ENCODE measurements around the gene TPRG1L.

The TPRG1L gene

DNA sequence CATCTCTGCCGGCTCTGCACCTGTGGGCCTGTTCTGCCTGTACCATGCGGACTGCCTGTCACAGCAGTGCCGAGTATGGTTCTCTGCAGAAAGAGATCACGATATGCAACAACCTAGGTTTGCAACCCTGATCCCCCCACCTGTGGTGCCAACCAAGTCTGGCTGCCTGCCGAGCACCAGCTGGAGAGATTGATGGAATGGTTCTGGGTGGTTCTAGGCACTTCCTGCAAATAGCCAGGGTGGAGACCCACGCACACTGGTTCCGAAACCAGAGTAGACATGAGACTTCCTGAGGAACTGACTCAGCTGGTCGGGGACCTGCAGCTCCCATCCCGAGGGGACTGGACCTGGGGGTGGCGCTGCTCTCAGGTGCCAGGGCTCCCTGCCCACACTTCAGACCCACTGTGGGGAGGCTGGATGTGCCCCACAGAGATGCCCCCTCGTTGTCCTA lies 5.4 kb downstream of the TPRG1L start:
- DNase-seq, result no peak

DNA sequence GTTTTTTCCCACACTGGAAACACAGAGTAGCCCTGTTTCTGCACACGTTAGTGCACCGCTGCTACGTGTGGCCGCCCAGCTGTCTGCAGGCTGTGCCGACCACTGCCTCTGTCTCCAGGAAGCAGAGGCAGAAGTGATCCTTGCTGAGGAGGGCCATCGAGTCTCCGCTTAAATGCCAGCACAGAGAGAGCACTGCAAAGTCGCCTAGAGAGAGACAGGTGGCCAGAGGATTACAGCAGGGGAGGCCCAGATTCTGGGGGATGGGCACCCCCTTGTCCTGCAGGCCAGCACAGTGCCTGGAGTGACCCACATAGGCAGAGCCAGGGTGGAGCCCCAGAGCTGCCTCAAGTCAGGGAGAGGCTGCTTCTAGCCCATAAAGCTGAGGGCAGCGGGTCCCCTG lies 6.1 kb downstream of the TPRG1L start:
- DNase-seq, result no peak

DNA sequence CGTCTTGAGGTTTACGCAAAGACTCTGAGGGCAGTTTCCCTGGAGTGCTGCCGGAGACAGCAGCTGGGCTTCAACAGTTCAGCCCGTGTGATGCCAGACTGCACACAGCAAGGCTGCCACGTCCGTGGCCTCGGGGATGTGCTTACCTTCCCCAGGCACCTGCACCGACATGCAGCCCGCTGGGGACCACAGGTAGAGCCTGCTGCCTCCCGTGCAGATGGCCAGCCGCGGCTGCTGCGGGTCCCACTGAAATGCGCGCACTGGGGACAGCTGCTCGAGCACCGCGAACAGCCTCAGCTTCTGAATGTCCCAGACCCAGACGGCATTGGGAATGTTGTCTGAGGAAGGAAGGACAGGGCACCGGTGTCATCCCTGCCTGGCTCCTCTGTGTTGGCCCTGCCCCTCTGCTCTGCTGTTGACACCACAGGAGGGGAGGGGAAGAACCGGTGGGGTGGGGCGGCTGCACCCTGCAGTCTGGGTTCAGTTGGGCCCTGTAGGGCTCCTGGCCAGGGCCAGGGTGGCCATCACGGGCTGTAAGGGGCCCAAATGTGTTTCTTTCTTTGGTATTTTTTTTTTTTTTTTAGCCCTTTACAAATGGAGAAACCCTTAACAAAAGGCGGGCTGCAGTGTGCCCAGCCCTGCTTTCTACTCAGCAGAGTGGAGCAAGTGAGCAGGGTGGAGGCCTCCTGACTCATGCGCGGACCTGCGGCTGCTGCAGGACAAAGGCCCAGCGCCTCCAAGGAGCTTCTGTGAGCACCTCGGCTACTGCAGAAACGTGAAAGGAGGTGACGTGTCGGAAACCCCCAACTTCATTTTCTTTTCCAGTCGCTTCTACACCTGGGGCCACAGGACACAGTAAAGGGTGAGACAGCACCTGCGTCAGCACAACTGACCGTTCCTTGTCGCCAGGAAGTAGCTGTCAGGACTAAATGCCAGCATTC lies 6.8 kb downstream of the TPRG1L start:
- DNase-seq, result no peak

DNA sequence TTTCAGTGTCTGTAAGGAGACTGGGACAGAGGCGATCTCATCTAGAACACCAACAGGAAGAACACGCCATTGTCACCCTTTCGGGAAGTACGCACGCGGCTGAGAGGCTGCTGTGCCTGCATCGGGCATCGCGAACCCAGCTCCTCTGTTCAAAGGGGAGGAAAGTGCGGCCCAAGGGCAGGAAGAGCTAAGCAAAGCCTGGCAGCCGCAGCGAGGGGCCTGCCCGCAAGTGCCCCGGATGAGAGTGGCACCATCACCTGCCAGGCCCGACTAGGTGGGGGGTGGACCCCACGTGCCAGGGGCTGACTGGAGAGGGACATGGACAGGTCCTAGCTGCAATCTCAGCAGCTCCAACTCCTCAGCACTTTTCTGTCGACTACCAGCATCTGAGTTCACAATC lies 7.5 kb downstream of the TPRG1L start:
- no peak for DNase-seq

DNA sequence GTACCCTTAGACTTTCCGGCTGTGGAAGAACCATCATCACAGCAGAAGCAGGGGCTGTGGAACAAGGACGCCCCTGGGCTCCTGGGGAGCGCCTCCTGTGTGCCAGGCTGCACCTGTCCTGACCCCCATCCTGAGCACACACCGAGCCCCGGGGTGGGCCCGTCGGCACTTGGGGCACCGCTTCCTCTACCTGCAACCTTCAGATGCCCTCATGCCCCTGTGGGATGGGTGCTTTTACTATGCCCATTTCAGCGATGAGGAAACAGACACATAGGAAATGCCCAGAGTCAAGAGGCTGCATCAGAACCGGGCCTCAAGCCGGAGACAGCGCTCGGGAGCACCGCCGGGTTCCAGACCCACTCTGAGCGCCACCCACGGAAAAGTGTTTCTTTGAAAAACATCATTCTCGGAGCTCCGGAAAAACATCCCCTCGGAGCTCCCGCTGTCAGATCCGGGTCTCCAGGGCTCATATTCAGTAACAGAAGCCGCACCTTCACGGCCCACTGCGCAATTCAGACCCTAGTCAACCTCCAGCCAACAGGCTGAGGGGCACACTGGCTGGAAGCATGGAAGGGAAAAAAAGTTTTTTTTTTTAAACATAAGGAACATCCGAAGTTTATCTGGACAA lies 8.0 kb downstream of the TPRG1L start:
- DNase-seq, result no peak

DNA sequence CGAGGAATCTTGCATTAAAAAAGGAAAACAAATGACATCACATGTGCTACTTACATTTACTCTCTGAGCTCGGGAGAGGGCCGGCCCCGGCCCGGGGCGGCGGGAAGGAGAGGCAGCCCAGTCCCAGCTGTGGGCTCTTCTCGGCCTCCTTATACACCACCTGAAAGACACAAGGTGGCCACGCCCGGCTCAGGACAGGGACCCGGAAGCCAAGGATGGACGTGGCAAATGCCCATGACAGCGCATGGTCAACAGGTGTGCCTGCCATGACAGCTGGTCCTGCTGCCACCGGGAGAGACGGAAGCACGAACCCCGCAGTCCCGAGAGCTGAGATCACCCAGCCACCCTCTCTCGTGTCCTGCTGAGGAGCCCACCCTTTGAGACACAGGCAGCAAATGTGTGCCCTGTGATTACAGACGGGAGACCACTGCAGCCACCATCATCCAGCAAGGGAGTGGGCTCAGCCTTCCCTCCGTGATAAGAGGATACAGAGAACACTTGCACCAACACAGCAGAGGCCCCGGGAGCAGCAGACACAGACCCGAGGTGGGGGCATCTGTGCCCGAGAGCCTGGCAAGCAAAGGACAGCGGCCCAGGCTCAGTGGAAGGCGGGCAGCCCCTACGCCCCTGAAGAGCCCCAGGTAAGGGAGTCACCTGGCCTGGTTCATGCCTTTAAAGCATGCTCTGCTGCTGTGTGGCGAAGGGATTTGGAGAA lies 8.7 kb downstream of the TPRG1L start:
- no peak for DNase-seq

DNA sequence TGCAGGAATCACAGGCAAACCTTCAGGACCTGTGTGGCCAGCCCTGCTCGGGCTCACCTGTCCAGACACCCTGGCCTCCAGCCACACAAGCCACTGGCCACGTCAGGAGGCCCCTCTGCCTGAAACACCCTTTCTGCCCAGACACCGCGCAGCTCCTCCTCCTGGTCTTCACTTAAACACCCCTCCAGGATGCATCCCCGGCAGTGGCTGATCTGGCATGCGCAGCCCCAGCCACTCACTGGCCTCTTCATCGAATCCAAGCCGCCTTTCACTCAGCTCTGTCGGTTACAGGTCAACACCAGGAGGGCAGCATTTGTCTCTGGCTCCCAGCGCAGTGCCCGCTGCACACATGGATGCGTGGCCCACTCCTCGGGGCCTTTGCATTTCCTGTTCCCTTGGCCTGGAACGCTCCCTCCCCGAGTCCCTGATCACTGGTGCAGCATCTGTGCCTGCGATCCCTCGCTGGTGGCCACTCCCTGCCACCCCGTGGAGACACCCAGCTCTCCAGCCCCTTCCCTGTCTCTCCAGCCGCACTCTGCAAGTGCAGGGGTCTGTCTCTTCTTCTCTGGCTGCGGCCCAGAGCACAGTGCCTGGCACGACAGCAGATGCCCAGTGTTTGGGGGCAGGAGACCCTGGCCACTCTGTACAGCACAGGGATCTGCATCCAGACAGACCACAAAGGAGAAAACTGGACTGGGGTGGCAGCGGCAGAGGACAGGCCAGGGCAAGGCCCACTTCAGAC lies 9.4 kb downstream of the TPRG1L start:
- DNase-seq, result no peak

DNA sequence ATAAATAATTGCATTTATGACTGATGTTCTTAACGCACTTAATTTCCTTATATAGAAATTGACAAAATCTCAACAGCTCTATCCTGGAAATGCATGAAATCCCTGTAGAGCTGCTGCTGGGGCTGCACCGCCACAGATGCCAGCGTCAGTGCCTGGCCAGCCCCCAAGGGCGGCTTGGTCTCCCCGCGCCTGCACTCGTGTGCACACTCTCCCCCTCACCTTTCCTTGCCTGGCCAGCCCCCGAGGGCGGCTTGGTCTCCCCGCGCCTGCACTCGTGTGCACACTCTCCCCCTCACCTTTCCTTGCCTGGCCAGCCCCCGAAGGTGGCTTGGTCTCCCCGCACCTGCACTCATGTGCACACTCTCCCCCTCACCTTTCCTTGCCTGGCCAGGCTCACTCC lies 11.3 kb downstream of the TPRG1L start:
- no peak for DNase-seq

DNA sequence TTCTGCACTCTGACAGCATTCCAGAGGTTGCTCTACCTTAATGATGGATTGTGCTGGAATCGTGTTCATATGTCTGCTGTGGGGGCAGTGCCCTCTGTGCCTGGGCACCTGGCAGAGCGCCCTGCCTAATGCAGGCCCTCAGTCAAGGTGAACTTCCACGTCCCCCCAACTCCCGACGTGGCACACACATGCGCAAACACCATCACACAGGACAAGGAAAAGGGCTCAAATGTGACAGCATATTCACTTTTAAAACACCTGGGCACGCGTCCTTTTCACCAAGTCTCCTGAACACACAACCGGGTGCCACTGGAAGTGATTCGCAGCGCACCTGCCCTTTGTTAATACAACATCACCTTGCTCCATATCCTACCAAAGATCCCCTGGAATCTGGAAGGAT lies 11.7 kb downstream of the TPRG1L start:
- DNase-seq, result no peak

DNA sequence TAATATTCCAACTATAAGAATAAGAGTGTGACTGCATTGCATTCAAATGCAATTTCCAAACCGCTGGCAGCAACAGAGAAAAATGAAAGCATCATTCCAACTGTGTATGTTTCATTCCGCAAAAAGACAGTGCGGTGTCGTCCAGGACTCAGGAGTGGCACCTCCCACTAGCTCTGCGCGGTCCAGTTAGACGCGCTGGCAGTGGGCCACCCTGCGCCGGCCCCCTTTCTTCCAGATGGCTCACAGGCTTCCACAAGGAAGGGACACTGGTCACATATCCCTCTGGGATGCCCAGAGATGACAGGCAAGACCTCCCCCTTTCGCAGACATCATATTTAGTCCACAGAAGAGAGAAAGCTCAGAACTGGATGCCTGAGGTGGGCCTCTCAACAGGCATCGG lies 13.2 kb downstream of the TPRG1L start:
- no peak for DNase-seq

DNA sequence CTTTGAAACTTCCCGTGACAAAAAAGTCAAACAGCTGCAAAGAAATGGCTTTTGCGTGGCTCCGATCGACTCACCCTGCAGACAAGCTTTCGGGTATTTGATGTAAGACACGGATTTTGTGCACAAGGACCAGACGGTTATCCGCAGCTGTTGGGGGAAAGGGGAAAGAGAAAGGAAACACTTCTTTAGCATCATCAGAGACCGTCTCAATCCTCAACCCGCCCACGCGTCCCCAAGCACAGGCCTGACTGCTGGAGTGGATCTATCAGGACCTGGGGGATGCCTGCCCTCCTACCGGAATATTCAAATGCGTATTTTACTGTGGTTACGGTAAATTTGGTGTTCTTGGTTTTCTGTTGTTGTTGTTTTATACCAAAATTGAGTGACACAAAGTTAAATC lies 13.9 kb downstream of the TPRG1L start:
- DNase-seq, result no peak

DNA sequence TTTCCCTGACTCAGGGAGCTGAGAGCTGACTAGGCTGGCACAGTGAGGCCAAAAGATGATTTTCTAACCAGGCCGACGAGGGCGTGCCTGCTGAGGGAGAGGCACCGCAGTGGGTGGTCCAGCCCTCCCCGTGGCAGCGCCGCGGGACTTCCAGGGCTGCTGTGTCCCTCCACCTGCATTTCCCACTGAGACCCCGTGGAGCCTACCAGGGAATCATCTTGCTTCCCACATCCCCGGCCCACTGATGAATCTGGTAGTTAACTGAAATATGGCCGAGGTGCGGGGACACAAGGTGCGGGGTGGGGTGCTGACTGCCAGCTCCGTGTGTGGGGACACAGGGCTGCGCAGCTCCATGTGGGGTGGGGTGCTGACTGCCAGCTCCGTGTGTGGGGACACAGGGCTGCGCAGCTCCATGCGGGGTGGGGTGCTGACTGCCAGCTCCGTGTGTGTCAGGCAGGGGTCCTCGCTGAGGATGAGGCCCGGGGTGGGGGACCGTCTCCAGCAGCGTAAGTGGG lies 14.6 kb downstream of the TPRG1L start:
- no peak for DNase-seq

DNA sequence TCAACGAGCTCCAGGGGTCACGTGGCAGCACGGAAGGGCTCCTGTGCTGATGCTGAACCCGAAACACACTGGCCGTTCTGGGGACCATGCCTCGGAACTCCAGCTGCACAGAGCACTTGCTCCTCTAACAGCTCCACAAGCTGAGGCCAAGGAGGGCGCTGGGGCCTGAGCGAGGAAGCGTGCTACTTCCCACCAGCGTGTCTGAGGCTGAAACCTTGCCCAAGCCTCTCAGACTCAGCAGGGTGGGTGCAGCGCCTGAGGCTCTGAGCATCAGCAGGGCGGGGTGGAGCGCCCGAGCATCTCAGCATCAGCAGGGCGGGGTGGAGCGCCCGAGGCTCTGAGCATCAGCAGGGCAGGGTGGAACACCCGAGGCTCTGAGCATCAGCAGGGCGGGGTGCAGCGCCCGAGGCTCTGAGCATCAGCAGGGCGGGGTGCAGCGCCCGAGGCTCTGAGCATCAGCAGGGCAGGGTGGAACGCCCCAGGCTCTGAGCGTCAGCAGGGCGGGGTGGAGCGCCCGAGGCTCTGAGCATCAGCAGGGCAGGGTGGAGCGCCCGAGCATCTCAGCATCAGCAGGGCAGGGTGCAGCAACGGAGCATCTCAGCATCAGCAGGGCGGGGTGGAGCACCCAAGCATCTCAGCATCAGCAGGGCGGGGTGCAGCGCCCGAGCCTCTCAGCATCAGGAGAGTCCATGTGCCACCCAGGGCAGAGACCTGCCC lies 15.5 kb downstream of the TPRG1L start:
- DNase-seq, result no peak

DNA sequence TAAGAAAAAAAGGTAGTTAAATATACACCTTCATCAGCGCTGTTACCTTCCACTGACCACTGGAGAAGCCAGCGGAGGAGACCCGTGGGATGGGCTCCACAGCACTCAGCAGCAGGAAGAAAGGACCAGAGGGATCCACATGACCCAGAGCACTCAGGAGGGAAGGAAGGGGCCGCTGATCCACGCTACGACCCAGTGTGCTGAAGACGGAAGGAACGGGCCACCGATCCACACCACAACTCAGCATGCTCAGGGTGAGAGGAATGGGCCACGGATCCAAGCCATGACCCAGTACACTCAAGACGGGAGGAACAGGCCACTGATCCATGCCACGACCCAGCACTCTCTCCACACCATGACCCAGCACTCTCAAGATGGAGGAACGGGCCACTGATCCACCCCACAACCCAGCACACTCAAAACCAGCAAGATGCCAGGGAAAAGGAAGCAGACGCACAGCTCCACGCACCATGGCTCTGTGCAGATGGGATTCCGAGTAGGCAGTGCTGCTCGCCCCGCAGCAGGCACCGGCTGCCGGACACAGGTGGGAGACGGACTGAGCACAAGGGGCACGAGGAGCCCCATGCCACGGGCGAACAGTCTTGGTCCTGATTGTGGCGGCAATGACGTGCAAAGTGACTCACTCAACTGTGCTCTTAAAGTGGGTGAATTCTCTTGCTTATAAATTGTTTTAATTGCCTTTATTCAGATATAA lies 16.4 kb downstream of the TPRG1L start:
- no peak for DNase-seq

DNA sequence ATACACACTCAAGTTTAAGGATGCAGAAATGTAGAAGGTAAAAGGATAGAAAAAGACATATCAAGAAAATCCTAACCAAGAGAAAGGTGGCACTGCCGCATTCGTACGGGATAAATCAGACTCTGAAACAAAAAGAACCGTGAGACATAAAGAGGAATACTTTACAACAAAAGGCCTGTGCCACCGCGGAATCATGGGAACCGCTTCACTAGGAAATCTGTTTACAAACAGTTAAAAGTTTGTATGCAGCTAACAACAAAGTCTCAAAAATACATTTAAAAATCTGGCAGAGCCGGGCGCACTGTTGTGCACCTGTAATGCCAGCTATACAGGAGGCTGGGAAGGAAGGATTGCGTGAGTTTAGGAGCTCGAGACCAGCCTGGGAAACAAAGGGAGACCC lies 17.0 kb downstream of the TPRG1L start:
- DNase-seq, result no peak

DNA sequence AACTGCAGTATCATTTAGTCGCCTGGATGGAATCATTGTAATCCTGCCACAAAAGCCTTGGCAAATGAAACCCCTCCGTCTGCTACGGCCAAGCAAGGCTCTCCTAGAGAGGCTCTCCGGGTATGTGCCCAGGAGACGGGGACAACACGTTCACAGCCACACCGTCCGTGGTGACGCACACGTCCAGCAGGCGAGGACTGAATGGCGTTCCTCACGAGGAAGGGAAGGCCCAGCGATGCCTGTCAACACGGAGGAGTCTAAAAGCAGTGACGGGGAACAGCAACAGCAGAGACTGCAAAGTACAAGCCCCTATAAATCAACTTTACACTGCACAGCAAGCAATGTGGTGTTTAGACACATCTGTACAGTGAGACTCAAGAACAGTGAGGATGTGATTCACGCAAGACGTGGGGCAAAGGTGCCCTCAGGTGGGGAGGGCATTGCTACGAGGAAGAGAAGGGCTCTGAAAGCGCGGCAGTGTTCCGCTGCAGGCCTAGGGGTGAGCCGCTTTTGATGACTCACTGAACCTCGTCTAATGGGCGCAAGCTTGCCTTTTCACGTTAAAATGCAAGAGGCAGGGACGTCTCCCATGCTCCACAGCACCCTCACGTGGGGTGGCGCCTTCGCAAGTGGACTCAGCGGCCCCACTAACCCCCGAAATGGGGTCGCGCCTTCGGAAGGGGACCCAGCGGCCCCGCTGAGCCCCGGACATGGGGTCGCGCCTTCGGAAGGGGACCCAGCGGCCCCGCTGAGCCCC lies 18.3 kb downstream of the TPRG1L start:
- DNase-seq, result no peak

DNA sequence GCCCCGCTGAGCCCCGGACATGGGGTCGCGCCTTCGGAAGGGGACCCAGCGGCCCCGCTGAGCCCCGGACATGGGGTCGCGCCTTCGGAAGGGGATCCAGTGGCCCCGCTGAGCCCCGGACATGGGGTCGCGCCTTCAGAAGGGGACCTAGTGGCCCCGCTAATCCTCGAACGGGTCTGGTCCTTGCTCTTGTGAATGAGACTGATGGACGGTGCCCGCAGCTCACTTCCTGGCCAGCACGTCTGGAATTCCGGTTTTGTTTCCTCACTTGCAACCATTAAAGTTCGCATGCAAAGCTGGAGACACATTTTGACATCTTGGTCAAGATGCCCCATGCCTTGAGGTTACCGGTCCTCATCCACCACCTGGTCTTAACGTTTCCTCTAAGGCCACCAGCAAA lies 19.5 kb downstream of the TPRG1L start:
- no peak for DNase-seq

DNA sequence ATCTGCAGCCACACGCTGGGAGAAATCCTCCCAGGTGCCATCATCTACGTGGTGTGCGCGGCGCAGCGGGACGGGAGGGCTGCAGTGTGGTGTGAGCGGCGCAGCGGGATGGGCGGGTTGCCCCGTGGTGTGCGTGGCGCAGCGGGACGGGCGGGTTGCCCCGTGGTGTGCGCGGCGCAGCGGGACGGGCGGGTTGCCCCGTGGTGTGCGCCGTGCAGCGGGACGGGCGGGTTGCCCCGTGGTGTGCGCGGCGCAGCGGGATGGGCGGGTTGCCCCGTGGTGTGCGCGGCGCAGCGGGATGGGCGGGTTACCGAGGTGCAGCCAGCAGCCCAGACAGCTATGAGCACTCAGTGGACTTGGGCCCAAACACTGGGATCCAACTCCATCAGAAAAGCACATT lies 20.4 kb downstream of the TPRG1L start:
- no peak for DNase-seq

DNA sequence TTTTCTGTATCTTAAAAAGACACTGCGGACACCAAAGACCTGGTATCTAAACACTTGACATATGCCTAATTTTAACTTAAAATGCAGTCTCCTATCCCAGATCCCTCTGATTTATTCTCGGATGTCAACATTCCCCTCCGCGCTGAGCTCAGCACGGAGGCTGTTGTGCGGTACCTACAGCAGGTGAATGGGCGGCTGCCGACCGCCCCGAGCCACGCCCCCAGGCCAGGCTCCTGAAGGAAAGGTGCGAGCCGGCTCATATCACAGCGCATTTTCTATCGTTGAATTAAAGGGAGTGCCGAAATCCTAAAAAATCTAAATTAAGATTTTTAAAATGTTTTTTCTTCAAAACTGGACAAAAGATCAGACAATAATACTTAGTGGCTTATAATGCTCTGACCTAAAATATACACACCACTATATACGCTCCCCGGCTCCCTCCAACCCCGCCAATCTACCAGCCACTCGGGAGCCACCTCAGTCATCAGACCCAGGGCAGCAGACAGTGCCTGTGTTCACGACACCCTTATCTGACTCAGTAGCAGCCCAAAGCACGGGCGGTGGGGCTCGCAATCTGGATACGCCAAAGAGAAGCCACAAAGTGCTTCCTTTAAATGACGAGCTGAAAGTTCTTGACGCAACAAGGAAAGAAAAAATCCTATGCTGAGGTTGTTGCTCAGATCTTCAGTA lies 21.0 kb downstream of the TPRG1L start:
- DNase-seq, result no peak

DNA sequence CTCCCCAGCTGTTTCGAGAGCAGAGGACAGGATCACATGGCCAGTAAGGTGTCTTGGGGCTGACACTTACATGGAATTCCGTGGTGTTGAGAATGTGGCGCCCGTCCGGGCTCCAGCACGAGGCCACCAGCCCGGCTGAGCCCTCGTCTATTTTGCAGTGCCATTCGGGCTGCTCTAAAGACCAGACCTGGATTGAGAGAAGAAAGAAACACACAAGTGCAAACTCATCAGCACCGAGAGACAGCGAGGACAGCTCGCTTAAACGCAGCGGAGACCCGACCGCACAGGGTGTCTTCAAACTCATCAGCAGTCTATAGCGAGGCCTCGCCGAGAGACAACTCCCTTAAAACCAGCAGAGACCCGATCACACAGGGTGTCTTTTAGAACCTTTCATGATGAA lies 21.8 kb downstream of the TPRG1L start:
- no peak for DNase-seq
